Measurements from ENCODE around the gene HLA-DPB1. TPM values are rescaled to one million over a fixed set of nuclear protein-coding genes. Genes with fewer than 3 reads are reported as not detected.

The HLA-DPB1 gene
- total RNA-seq, 2 experiments from 2014 or later: 29.0 to 31.7 TPM

DNA sequence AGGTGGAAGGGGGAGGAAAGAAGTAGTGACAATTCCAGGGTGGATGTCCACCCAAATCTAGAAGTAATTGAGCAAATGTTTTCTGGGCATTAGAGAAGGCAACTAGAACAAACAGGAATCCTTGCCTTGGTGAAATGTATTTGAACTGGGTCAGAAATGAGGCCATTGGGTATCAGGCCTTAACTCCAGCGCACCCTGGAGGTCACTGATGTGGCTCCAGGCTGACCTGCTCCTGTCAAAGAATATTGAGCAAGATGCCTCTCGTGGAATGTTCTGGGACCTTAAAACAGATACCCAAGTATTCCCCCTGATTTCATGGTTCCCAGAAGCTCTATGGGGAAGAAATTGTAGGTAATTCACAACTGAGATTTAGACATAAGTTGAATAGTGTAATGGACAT is 6.9 kb downstream of the HLA-DPB1 start:
- no peak overlapping the region for H3K4me3 ChIP-seq (ENCODE audit: low read length)
- peaks cover 26% of the 10 kb centered on the region for H3K36me3 Mint-ChIP-seq (ENCODE audit: low read depth)
- ChIA-PET POLR2A (no interaction called here), CTCF (interaction anchor here (1.0 to 1.2 kb wide), 2 partner anchors 66 to 68 kb away, joined by 4 read pairs; no protein-coding TSS in a partner anchor)
- peaks cover 8% of the 10 kb centered on the region for H3K36me3 ChIP-seq (ENCODE audit: insufficient read depth, low read length)
- no peaks in the 10 kb centered on the region for H3K9me3 ChIP-seq (ENCODE audit: control insufficient read depth in 1 of 2, insufficient read depth in 1 of 2, low read length in 2 of 2)
- no peak overlapping the region for H3K27ac Mint-ChIP-seq
- H3K4me1 ChIP-seq (ENCODE audit: insufficient read depth, low read length): peaks cover 14% of the 10 kb centered on the region
- no peaks in the 10 kb centered on the region for H3K27me3 ChIP-seq (ENCODE audit: control insufficient read depth in 1 of 2, insufficient read depth in 2 of 2, low read length in 2 of 2)
- peaks cover 11% of the 10 kb centered on the region for H3K4me1 Mint-ChIP-seq (ENCODE audit: low read depth)
- H3K9me3 Mint-ChIP-seq: no peaks in the 10 kb centered on the region
- ATAC-seq (ENCODE audit: poor library complexity) (peak; percentile 67), DNase-seq (peak in 3 of 14 experiments; percentile 38 to 73 (median 46))
- H3K4me3 Mint-ChIP-seq: no peak overlapping the region
- intact Hi-C loops (cut with DNase I, micrococcal nuclease): loop anchor here (1.0 to 5.0 kb wide), 2 partner anchors 68 to 195 kb away; no protein-coding TSS in a partner anchor
- H3K27me3 Mint-ChIP-seq: peaks cover 9% of the 10 kb centered on the region
- TF ChIP-seq CTCF (IDR thresholded peaks at IDR 0.05): peak; percentile 39
- H3K27ac ChIP-seq (ENCODE audit: low read depth in 1 of 2, low read length in 2 of 2): no peak overlapping the region

- H3K4me1 ChIP-seq (ENCODE audit: insufficient read depth, low read length): peaks cover 7% of the 10 kb centered on the region
- H3K4me3 ChIP-seq (ENCODE audit: low read length): no peak overlapping the region
- POLR2A ChIA-PET: no interaction called here
- intact Hi-C loops (cut with DNase I, micrococcal nuclease): no loop called here
- Mint-ChIP-seq H3K4me1 (ENCODE audit: low read depth) (peaks cover 6% of the 10 kb centered on the region), H3K36me3 (ENCODE audit: low read depth) (peaks cover 27% of the 10 kb centered on the region), H3K9me3 (no peaks in the 10 kb centered on the region), H3K4me3 (no peak overlapping the region), H3K27me3 (no peaks in the 10 kb centered on the region), H3K27ac (no peak overlapping the region)
- H3K27me3 ChIP-seq (ENCODE audit: control insufficient read depth in 1 of 2, insufficient read depth in 2 of 2, low read length in 2 of 2): no peaks in the 10 kb centered on the region
- no peaks in the 10 kb centered on the region for H3K9me3 ChIP-seq (ENCODE audit: control insufficient read depth in 1 of 2, insufficient read depth in 1 of 2, low read length in 2 of 2)
- no peak for DNase-seq
- H3K36me3 ChIP-seq (ENCODE audit: insufficient read depth, low read length): peaks cover 8% of the 10 kb centered on the region
- ATAC-seq (ENCODE audit: poor library complexity): no peak
- no peak for TF ChIP-seq CTCF (IDR thresholded peaks at IDR 0.05)
- H3K27ac ChIP-seq (ENCODE audit: low read depth in 1 of 2, low read length in 2 of 2): no peak overlapping the region
- CTCF ChIA-PET: no interaction called here
Measured at GRCh38 chr6:33085627-33086026, 9.8 kb downstream of the HLA-DPB1 start.

DNA sequence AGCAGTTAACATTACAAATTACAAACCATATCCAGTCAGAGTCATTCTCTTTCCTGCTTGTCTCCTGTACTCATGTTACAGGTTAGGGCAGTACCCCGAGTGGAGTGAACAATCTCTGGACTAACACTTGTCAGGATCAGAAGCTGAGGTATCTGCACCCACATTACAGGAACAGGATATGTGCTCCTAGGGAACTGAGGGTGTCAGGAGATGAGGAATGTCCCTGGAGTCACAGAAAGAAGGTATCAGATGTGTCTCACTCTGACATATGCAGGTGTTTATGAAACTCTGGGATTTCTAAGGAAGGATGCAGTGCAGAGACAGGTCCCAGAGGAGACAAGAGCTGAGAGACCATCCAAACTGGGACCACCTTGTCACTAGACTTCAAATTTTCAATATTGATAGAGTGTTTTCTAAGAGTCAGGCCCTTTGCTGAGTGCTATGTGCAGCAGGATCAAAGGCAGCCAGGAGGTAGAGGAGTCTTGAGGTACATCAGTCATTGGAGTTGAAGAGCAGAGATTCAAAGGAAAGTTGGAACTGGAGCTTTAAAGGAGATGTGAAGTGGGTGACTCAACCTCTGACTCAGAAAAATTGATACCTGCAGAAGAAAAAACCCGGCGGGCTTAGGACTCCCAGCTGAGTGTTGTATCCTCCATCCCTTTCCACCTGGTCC is 12.6 kb downstream of the HLA-DPB1 start:
- CTCF ChIA-PET: no interaction called here
- H3K36me3 Mint-ChIP-seq (ENCODE audit: low read depth): peaks cover 21% of the 10 kb centered on the region
- H3K9me3 Mint-ChIP-seq: no peaks in the 10 kb centered on the region
- peaks cover 7% of the 10 kb centered on the region for H3K4me1 ChIP-seq (ENCODE audit: insufficient read depth, low read length)
- no peak for ATAC-seq (ENCODE audit: poor library complexity)
- TF ChIP-seq CTCF (IDR thresholded peaks at IDR 0.05): no peak
- peaks cover 0 to 4% of the 10 kb centered on the region in 2 experiments for H3K27me3 ChIP-seq (ENCODE audit: control insufficient read depth in 1 of 2, insufficient read depth in 2 of 2, low read length in 2 of 2)
- no peak overlapping the region for H3K27ac Mint-ChIP-seq
- no peak overlapping the region for H3K4me3 ChIP-seq (ENCODE audit: low read length)
- H3K9me3 ChIP-seq (ENCODE audit: control insufficient read depth in 1 of 2, insufficient read depth in 1 of 2, low read length in 2 of 2): no peaks in the 10 kb centered on the region
- H3K4me3 Mint-ChIP-seq: no peak overlapping the region
- intact Hi-C loops (cut with DNase I, micrococcal nuclease): no loop called here
- peaks cover 8% of the 10 kb centered on the region for H3K36me3 ChIP-seq (ENCODE audit: insufficient read depth, low read length)
- peaks cover 6% of the 10 kb centered on the region for H3K27me3 Mint-ChIP-seq
- no peaks in the 10 kb centered on the region for H3K4me1 Mint-ChIP-seq (ENCODE audit: low read depth)
- DNase-seq: no peak
- POLR2A ChIA-PET: no interaction called here
- no peak overlapping the region for H3K27ac ChIP-seq (ENCODE audit: low read depth in 1 of 2, low read length in 2 of 2)

All from CD4-positive, alpha-beta T cell (primary cell).